ENCODE data around the gene LRRC31.

DNA sequence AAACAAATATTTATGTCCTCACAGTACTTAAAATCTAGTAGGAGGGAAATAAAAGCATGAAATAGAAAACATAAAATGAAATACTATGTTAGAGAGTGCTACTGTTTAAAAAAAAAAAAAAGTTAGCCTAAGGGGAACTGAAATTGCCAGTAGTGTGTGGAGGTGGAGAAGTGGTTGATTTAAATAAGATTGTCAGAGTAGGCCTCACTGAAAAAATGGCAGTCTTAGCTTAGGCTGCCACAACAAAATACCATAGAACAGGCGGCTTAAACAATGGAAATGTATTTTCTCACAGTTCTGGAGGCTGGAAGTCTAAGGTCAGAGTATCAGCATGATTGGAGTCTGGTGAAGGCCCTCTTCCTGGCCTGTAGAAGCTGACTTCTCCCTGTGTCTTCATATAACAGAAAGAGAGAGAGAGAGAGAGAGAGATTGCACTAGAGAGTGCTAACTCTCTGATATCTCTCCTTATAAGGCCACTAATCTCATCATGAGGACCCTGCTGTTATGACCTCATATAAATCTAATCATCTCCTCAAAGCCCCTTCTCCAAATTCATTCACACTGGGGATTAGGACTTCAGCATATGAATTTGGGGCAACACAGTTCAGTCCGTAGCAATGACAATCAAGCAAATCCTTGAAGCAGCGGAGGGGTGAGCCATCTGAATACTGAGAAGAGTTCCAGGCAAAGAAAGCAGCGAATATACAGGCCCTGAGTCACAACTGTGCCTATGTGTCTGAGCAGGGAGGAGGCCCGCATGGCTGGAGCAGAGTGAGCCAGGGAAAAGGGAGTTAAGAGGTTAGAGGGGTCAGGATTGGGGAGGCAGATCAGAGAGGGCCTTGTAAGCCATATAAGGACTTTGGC is 33.4 kb downstream of the LRRC31 start:
- no peak for TF ChIP-seq POLR2AphosphoS5 (IDR thresholded peaks at IDR 0.05; ENCODE audit: low read depth, low read length)
- no peak for TF ChIP-seq TAF1 (IDR thresholded peaks at IDR 0.05; ENCODE audit: borderline replicate concordance, insufficient read depth, low read length)
- TF ChIP-seq, protein P1, sequence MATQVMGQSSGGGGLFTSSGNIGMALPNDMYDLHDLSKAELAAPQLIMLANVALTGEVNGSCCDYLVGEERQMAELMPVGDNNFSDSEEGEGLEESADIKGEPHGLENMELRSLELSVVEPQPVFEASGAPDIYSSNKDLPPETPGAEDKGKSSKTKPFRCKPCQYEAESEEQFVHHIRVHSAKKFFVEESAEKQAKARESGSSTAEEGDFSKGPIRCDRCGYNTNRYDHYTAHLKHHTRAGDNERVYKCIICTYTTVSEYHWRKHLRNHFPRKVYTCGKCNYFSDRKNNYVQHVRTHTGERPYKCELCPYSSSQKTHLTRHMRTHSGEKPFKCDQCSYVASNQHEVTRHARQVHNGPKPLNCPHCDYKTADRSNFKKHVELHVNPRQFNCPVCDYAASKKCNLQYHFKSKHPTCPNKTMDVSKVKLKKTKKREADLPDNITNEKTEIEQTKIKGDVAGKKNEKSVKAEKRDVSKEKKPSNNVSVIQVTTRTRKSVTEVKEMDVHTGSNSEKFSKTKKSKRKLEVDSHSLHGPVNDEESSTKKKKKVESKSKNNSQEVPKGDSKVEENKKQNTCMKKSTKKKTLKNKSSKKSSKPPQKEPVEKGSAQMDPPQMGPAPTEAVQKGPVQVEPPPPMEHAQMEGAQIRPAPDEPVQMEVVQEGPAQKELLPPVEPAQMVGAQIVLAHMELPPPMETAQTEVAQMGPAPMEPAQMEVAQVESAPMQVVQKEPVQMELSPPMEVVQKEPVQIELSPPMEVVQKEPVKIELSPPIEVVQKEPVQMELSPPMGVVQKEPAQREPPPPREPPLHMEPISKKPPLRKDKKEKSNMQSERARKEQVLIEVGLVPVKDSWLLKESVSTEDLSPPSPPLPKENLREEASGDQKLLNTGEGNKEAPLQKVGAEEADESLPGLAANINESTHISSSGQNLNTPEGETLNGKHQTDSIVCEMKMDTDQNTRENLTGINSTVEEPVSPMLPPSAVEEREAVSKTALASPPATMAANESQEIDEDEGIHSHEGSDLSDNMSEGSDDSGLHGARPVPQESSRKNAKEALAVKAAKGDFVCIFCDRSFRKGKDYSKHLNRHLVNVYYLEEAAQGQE (IDR thresholded peaks at IDR 0.05; ENCODE audit: insufficient read depth in 1 of 2, low read depth in 2 of 2, low read length in 2 of 2) = no peak
- TF ChIP-seq SIN3A (IDR thresholded peaks at IDR 0.05; ENCODE audit: borderline replicate concordance, insufficient read depth, low read length) = no peak

All from PFSK-1 (cell line).